Fibroblast of the conjunctiva (primary cell): ENCODE data around the gene CEP112.
A peak's percentile ranks its signal among the peaks of the same experiment; 100 is the strongest.

ENCODE experiments used
- DNase-seq: peaks from one replicate; pipeline ENCODE4 v3.0.0-alpha.2; 2010; ENCODE audit warnings: low read depth

CEP112 gene

DNA sequence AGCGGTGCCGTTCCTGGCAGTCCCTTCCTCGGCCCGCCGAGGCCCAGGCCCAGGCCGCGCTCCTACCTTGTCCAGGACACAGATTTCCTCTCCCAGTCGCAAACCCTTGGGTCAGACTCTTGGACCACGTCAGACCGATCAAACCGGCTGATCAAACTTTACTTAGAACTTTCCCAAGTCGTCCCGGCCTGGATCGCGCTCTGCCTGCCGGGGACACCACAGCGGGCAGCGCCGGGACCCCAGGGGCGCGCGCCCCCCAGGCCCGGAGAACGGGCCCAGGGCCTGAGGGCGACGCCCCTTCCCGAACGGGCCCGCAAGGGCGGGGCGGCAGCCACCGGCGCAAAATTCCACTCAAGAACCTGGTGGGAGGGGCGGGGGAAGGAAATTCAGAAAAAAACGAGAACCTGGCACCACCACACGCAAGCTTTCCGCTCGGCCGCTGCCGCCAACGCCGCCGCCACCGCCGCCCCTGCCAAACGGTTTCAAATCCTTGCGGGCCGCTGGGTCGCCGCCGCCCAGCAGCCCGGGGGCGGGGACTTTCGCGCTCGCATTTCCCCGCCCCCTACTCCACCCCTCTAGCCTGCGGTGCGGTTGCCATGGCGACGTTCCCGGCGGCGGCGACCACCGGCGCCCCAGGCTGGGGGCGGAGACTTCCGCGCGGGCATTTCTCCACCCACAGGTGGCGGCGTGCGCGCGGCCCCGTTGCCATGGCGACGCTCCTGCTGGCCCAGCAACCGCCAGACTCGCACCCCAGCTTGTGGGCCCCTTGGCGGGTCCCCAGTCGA lies at the start of gene CEP112:
Gene CEP112 (minus strand): TSS at position 541 of the 785 bp plus-strand sequence.
- peak; percentile 41 for DNase-seq

GRCh38 chr17:66240630-66241029 lies 48.7 kb upstream of the CEP112 start:
- no peak for DNase-seq

- no peak for DNase-seq
These were observed 48.1 kb upstream of the CEP112 start for GRCh38 chr17:66240013-66240412.

DNA sequence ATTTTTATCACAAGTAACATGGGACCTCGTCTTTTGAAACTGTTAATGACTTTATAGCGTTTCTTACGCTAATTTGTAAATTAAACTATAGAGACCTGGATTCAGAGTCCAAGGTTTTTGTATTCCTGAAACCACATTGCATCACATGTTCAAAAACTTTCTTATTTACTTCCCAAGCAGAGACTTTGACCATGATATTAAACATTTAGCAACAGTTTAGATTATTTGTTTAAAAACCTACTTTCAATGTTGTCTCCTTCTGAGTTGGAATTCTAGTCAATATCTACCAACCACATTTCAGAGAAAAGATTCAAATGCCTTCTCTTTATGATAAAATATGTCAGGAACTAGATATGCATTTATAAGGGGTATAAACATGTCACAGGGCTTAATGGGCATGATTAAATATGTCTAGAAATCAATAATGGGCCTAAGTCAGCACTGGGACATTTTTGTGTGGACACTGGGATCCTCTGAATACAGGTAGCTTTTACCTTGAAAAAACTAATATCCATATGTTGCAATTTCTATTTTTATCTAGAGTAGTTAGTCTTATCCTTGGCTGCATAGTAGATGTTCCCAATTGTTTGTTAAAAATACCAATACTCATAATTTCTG lies 43.6 kb upstream of the CEP112 start:
- no peak for DNase-seq

- no peak for DNase-seq
These were observed 42.7 kb upstream of the CEP112 start for GRCh38 chr17:66234611-66235010.

DNA sequence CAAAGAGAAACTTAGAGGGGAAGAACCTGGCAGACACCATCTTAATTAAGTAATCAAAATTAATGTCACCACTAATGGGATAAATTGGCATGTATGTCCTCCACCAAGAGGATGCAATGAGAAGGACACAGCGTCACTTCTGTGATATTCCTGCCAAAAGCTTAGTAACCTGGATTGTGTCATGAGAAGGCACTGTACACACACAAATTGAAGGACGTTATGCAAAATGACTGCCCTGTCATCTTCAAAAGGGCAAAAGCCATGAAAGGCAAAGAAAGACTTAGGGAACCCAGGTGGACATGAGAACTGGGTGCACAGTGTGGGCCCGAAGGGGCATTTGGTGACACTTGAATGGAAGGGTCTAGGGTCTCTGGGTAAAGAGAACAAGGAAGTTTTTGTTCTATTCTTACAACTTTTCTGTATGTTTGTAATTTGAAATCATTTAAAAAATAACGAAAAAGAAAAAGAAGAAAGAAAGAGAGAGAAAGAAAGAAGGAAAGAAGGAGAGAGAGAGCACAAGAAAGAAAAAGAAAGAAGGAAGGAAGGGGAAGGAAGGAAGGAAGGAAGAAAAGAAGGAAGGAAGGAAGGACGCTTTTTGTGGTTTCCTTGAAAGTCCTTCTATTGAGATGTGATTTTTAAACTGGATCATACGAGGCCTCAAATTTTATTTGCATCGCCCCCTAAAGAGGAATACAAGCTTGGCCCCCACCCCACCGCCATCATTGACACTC lies 41.3 kb upstream of the CEP112 start:
- no peak for DNase-seq

- DNase-seq = no peak
These were observed 39.1 kb upstream of the CEP112 start for GRCh38 chr17:66230922-66231591.

- DNase-seq = no peak
These were observed 38.0 kb upstream of the CEP112 start for GRCh38 chr17:66229783-66230538.

GRCh38 chr17:66228887-66229782 lies 37.2 kb upstream of the CEP112 start, which contains the start of gene APOH:
APOH (minus strand) TSS chr17:66229415; CDS start chr17:66229379, 36 bp downstream.
- DNase-seq = no peak

GRCh38 chr17:66227212-66228045 lies 35.5 kb upstream of the CEP112 start:
- DNase-seq = no peak

DNA sequence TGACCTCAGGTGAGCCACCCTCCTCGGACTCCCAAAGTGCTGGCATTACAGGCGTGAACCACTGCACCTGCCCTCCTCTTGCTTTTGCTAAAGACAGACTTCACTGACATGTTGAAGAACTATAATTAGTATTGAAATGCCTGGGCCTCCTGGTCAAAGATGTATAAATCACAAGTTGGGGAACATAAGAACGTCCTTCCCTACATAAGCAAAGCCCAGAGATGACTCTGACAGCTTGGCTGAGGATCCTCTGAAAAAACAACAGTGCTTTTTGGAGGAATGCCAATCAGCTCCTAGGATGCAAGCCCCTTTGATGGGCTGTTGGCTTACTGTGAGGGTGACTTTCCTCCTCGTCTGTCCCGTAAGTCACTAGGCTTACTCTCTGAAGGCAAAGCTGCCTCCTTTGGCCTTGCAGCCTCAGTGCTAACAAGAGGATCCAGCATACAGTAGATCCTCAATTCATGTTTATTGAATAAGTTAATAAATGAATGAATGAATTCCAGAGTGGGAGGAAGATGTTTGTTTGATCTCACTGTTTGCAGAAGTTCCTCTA lies 30.9 kb upstream of the CEP112 start:
- no peak for DNase-seq

- no peak for DNase-seq
These were observed 30.0 kb upstream of the CEP112 start for GRCh38 chr17:66221755-66222530.

- DNase-seq = no peak
These were observed 29.4 kb upstream of the CEP112 start for GRCh38 chr17:66221343-66221742.

GRCh38 chr17:66220079-66220835 lies 28.3 kb upstream of the CEP112 start:
- DNase-seq = no peak

DNA sequence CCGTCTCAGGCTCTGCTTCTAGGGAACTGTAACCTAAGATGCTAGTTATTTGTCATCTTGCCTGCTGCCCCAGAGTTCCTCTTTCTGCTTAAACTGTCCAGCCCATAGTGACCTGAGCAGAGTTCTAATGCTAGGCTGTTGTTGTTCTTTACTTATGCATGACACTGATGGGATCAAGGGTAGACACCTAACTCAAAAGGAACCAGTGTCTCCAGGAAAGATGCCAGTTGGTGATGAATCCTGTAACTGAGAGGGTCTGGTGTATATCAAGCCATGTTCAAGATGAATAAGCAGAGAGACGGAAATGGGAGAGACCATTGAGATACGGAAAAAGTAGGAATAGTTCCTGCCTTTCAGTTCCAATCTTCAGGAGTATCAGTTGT lies 23.6 kb upstream of the CEP112 start:
- no peak for DNase-seq

- DNase-seq = no peak
These were observed 23.1 kb upstream of the CEP112 start for GRCh38 chr17:66214884-66215528.
